Measurements from ENCODE around the gene FAM25G.

Gene FAM25G

GRCh38 chr10:47449102-47449978 lies 42.2 kb downstream of the FAM25G start:
- peak; percentile 50 for DNase-seq (ENCODE audit: low spot score)

- DNase-seq (ENCODE audit: low spot score), result no peak
Observed at GRCh38 chr10:47447705-47448104, 43.8 kb downstream of the FAM25G start.

- no peak for DNase-seq (ENCODE audit: low spot score)
Observed at GRCh38 chr10:47447209-47447608, 44.3 kb downstream of the FAM25G start.

- no peak for DNase-seq (ENCODE audit: low spot score)
Observed at GRCh38 chr10:47445720-47446119, 45.8 kb downstream of the FAM25G start.

GRCh38 chr10:47444047-47444446 lies 47.5 kb downstream of the FAM25G start:
- no peak for DNase-seq (ENCODE audit: low spot score)

- no peak for DNase-seq (ENCODE audit: low spot score)
Observed at GRCh38 chr10:47443145-47443544, 48.4 kb downstream of the FAM25G start.

- DNase-seq (ENCODE audit: low spot score), result no peak
Observed at GRCh38 chr10:47442351-47442750, 49.1 kb downstream of the FAM25G start.

GRCh38 chr10:47441938-47442337 lies 49.6 kb downstream of the FAM25G start:
- no peak for DNase-seq (ENCODE audit: low spot score)

GRCh38 chr10:47440207-47440606 lies 51.3 kb downstream of the FAM25G start:
- DNase-seq (ENCODE audit: low spot score), result no peak

GRCh38 chr10:47438857-47439474 lies 52.5 kb downstream of the FAM25G start:
- no peak for DNase-seq (ENCODE audit: low spot score)
